MCF 10A (cell line): ENCODE results near the gene LMOD3. TPM values are rescaled to one million over a fixed set of nuclear protein-coding genes. Genes with fewer than 3 reads are reported as not detected.
A peak's percentile ranks its signal among the peaks of the same experiment; 100 is the strongest.

Experiments
- BruUV-seq: library from RNA; stranded (reverse); fragments of 400-500 nt; replicated peaks from 2 replicates; lab custom pipeline; 2021; lab: Mats Ljungman, UMichigan
- CTCF ChIA-PET: fragments of 300-600 bp; sonication (Branson Sonifier 250); formaldehyde crosslinking; extraction: SDS; loops from one replicate; lab custom pipeline; 2021; ENCODE audit warnings: antibody characterized with exemption, inconsistent platforms; lab: Yijun Ruan, JAX
- POLR2A ChIA-PET: fragments of 300-600, 350-650 bp; sonication (Branson Sonifier 250); formaldehyde crosslinking; extraction: SDS; loops from one replicate; lab custom pipeline; 2020; ENCODE audit warnings: antibody characterized with exemption, inconsistent platforms; lab: Yijun Ruan, JAX
- DNase-seq: peaks from one replicate; pipeline ENCODE4 v3.0.0-alpha.2; 2018; ENCODE audit not compliant: unreplicated experiment
- H3K27ac Mint-ChIP-seq: one replicate; pipeline ENCODE4 v1.8.0; 2022; ENCODE audit warnings: mild to moderate bottlenecking, low read depth, mixed read lengths; ENCODE audit not compliant: unreplicated experiment
- H3K27me3 Mint-ChIP-seq: one replicate; pipeline ENCODE4 v1.8.0; 2022; ENCODE audit warnings: mixed read lengths; ENCODE audit not compliant: insufficient read depth, unreplicated experiment
- H3K36me3 Mint-ChIP-seq: one replicate; pipeline ENCODE4 v1.8.0; 2022; ENCODE audit warnings: mild to moderate bottlenecking, moderate library complexity, mixed read lengths; ENCODE audit not compliant: insufficient read depth, unreplicated experiment
- H3K4me1 Mint-ChIP-seq: one replicate; pipeline ENCODE4 v1.8.0; 2022; ENCODE audit warnings: mixed read lengths; ENCODE audit not compliant: insufficient read depth, unreplicated experiment
- H3K4me3 Mint-ChIP-seq: one replicate; pipeline ENCODE4 v1.8.0; 2022; ENCODE audit warnings: mild to moderate bottlenecking, moderate library complexity, mixed read lengths; ENCODE audit not compliant: unreplicated experiment
- H3K9me3 Mint-ChIP-seq: one replicate; pipeline ENCODE4 v1.8.0; 2022; ENCODE audit warnings: mixed read lengths; ENCODE audit not compliant: unreplicated experiment
- CTCF ChIP-seq: fragments of 200-600 bp; IDR thresholded peaks from one replicate; pipeline ENCODE4 v1.8.0; 2022; ENCODE audit warnings: antibody characterized with exemption, mild to moderate bottlenecking; ENCODE audit not compliant: unreplicated experiment
- intact Hi-C: fragments of 100-400 bp; cut with micrococcal nuclease; formaldehyde crosslinking; loops from 2 replicates; pipeline ENCODE4 v1.14.1; 2022
- total RNA-seq: library from RNA; stranded (reverse); gene quantifications from 2 replicates; pipeline ENCODE4 v1.2.3, GENCODE V29; 2022

Gene LMOD3
- total RNA-seq, 1 experiment from 2014 or later: not detected

DNA sequence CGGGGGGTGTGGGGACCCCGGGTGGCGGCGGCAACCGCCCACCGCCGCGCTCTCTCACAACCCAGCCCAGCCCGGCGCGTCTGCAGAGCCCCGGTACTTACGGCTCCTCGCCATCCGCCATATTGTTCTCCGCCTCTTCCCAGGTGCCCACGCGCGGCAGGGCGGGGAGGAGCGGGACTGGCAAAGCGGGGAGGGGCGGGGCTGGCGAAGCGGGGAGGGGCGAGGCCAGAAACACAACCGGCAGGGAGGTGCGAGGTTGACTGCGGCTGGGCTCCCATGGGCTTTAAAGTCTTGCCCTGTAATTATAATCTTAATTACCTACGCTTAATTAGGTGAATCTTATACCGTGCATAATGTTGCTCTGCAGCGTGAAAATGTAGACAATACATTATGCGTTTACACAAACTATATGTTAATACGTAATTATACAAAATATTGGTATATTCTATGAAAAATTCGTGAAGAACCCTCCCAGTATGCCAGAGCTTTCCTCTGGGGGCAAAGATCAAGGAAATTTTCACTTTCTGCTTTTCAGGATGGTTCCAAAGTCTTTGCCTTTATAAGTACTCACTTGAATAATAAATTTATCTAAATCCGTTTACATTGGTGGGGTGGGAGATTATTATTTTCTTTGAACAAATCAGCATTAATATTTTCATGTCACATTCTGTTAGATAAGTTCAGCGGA, 42.0 kb downstream of the LMOD3 start, which contains the start of gene UBA3:
TSS of gene UBA3 (minus strand) at position 133 of the 688 bp plus-strand sequence. CDS start at position 121, 12 bp downstream.
- no TSS peak for BruUV-seq
- peaks cover 39% of the 10 kb centered on the region for H3K4me1 Mint-ChIP-seq

DNA sequence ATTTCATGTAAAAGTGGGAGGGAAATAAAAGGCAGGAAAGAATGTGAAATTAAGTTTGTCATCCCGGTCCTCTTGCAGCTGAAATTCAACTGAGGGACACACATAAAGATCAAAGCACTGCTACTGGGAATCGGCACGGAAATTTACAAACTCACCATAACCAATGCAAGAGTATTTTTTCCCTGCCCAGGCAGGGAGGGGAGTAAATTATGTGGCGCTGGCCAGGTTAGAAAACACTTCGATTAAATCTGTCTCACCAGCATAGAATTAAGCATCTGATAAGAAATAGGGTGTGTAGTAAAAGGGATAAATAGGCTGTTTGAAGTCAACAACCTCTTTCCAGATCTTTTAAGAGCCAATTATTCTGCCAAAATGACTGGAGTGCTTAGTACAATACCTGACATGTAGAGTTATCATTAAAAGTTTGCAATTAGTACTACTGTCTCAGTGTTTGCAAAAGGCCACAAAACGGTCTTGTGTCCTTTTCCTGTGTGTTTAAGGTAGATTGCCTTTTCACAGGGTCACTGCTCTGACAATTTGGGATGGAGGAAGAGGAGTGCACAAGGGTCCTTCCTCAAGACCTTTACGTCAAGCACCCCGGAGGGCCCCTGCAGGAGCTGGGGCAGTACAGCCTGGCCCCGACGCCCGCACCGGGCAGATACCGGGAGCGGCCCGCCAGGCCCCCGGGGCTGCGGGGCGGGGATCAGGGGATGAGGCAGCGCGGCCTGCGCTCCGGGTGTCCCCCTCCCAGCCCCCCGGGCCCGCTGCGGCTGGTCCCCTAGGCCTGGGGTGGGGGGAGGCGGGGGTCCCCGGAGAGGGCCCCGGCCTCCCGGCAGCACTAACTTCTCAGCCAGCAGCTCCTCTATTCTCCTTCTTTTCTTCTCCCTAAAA, 42.9 kb downstream of the LMOD3 start:
- Mint-ChIP-seq H3K4me3 (peak overlapping the region; percentile 82), H3K36me3 (peaks cover 7% of the 10 kb centered on the region), H3K9me3 (no peaks in the 10 kb centered on the region), H3K27ac (peak overlapping the region; percentile 85), H3K4me1 (peaks cover 37% of the 10 kb centered on the region), H3K27me3 (no peaks in the 10 kb centered on the region)
- BruUV-seq: TSS peak; percentile 52
- intact Hi-C loops: loop anchor here (5.0 kb wide), 1 partner anchor 123 kb away; no protein-coding TSS in a partner anchor
- POLR2A ChIA-PET: interaction anchor here (0.6 to 18.0 kb wide), 9 partner anchors 9 to 65 kb away, joined by 3 to 371 read pairs (median 7); partner anchors contain the start of genes EOGT and TMF1
- no peak for DNase-seq
- no peak for TF ChIP-seq CTCF
- CTCF ChIA-PET: interaction anchor here (0.7 to 1.9 kb wide), 4 partner anchors 10 to 36 kb away, joined by 3 to 7 read pairs (median 4); no protein-coding TSS in a partner anchor

More for the DNA sequence above, 42.0 kb downstream of the LMOD3 start, which contains the start of gene UBA3:
- Mint-ChIP-seq H3K9me3 (no peaks in the 10 kb centered on the region), H3K36me3 (peaks cover 9% of the 10 kb centered on the region), H3K4me3 (peak within 1 kb of the TSS; percentile 82), H3K27me3 (no peaks in the 10 kb centered on the region), H3K27ac (peak within 1 kb of the TSS; percentile 85)
- DNase-seq: peak; percentile 89
- ChIA-PET POLR2A (interaction anchor here (0.7 to 18.0 kb wide), 6 partner anchors 8 to 66 kb away, joined by 3 to 371 read pairs (median 34); partner anchors contain the start of genes EOGT and TMF1), CTCF (interaction anchor here (0.7 to 1.9 kb wide), 4 partner anchors 9 to 226 kb away, joined by 3 to 7 read pairs (median 4); no protein-coding TSS in a partner anchor)
- TF ChIP-seq CTCF: no peak
- intact Hi-C loops: loop anchor here (5.0 kb wide), 1 partner anchor 122 kb away; no protein-coding TSS in a partner anchor

GRCh38 chr3:69072928-69073327, 49.5 kb downstream of the LMOD3 start:
- CTCF ChIA-PET: no interaction called here
- POLR2A ChIA-PET: interaction anchor here (18.0 kb wide), 1 partner anchor 22 kb away, joined by 371 read pairs; the partner anchor contains the start of gene TMF1
- H3K36me3 Mint-ChIP-seq: peaks cover 35% of the 10 kb centered on the region
- H3K27me3 Mint-ChIP-seq: no peaks in the 10 kb centered on the region
- no peaks in the 10 kb centered on the region for H3K9me3 Mint-ChIP-seq
- no TSS peak for BruUV-seq
- no peak overlapping the region for H3K4me3 Mint-ChIP-seq
- H3K4me1 Mint-ChIP-seq: peaks cover 7% of the 10 kb centered on the region
- H3K27ac Mint-ChIP-seq: no peak overlapping the region
- intact Hi-C loops: no loop called here
- no peak for TF ChIP-seq CTCF
- DNase-seq: no peak
